ENCODE measurements around the gene BNC2.

The BNC2 gene

DNA sequence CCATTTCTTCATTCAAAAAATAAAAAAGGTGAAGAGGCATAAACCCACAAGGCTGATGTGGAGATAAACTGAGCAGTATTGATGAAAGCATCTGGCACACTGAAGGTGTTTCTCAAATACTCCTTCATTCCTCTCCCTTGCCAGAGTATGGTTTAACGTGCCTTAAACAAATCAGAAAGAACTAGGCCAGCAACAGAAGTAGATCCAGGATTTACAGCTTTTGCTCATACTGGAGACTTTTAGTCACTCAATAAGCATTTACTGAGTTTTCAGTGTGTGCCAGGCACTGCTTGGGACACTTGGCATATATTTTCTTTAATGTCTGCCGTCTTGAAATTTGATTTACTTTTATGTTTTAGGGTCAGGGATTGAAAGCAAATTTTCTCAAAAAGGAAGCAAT, 53.0 kb downstream of the BNC2 start:
- TF ChIP-seq ZNF404 (tag by site-specific recombination; IDR thresholded peaks at IDR 0.05) (no peak), ZNF121 (tag by site-specific recombination; IDR thresholded peaks at IDR 0.05) (no peak), HOXD13 (CRISPR knock-in tag; IDR thresholded peaks at IDR 0.05; ENCODE audit: borderline replicate concordance) (no peak), ZNF544 (tag by site-specific recombination; IDR thresholded peaks at IDR 0.05) (no peak), MEIS1 (CRISPR knock-in tag; IDR thresholded peaks at IDR 0.05; ENCODE audit: borderline replicate concordance) (no peak), SCRT1 (tag by site-specific recombination; IDR thresholded peaks at IDR 0.05; ENCODE audit: borderline replicate concordance) (no peak), ZNF350 (tag by site-specific recombination; IDR thresholded peaks at IDR 0.05) (no peak), ZNF830 (tag by site-specific recombination; IDR thresholded peaks at IDR 0.05; ENCODE audit: low read depth) (no peak), KLF10 (tag by site-specific recombination; IDR thresholded peaks at IDR 0.05) (no peak)
- TF ChIP-seq, protein P1, sequence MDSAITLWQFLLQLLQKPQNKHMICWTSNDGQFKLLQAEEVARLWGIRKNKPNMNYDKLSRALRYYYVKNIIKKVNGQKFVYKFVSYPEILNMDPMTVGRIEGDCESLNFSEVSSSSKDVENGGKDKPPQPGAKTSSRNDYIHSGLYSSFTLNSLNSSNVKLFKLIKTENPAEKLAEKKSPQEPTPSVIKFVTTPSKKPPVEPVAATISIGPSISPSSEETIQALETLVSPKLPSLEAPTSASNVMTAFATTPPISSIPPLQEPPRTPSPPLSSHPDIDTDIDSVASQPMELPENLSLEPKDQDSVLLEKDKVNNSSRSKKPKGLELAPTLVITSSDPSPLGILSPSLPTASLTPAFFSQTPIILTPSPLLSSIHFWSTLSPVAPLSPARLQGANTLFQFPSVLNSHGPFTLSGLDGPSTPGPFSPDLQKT (IDR thresholded peaks at IDR 0.05; ENCODE audit: borderline replicate concordance, low read depth, low read length), result no peak
- TF ChIP-seq, protein P2, sequence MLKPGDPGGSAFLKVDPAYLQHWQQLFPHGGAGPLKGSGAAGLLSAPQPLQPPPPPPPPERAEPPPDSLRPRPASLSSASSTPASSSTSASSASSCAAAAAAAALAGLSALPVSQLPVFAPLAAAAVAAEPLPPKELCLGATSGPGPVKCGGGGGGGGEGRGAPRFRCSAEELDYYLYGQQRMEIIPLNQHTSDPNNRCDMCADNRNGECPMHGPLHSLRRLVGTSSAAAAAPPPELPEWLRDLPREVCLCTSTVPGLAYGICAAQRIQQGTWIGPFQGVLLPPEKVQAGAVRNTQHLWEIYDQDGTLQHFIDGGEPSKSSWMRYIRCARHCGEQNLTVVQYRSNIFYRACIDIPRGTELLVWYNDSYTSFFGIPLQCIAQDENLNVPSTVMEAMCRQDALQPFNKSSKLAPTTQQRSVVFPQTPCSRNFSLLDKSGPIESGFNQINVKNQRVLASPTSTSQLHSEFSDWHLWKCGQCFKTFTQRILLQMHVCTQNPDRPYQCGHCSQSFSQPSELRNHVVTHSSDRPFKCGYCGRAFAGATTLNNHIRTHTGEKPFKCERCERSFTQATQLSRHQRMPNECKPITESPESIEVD (tag by site-specific recombination; IDR thresholded peaks at IDR 0.05), result no peak
- TF ChIP-seq, protein P3, sequence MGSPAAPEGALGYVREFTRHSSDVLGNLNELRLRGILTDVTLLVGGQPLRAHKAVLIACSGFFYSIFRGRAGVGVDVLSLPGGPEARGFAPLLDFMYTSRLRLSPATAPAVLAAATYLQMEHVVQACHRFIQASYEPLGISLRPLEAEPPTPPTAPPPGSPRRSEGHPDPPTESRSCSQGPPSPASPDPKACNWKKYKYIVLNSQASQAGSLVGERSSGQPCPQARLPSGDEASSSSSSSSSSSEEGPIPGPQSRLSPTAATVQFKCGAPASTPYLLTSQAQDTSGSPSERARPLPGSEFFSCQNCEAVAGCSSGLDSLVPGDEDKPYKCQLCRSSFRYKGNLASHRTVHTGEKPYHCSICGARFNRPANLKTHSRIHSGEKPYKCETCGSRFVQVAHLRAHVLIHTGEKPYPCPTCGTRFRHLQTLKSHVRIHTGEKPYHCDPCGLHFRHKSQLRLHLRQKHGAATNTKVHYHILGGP (tag by site-specific recombination; IDR thresholded peaks at IDR 0.05), result no peak
- TF ChIP-seq, protein P4, sequence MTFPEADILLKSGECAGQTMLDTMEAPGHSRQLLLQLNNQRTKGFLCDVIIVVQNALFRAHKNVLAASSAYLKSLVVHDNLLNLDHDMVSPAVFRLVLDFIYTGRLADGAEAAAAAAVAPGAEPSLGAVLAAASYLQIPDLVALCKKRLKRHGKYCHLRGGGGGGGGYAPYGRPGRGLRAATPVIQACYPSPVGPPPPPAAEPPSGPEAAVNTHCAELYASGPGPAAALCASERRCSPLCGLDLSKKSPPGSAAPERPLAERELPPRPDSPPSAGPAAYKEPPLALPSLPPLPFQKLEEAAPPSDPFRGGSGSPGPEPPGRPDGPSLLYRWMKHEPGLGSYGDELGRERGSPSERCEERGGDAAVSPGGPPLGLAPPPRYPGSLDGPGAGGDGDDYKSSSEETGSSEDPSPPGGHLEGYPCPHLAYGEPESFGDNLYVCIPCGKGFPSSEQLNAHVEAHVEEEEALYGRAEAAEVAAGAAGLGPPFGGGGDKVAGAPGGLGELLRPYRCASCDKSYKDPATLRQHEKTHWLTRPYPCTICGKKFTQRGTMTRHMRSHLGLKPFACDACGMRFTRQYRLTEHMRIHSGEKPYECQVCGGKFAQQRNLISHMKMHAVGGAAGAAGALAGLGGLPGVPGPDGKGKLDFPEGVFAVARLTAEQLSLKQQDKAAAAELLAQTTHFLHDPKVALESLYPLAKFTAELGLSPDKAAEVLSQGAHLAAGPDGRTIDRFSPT (tag by site-specific recombination; IDR thresholded peaks at IDR 0.05), result no peak
- TF ChIP-seq, protein P5, sequence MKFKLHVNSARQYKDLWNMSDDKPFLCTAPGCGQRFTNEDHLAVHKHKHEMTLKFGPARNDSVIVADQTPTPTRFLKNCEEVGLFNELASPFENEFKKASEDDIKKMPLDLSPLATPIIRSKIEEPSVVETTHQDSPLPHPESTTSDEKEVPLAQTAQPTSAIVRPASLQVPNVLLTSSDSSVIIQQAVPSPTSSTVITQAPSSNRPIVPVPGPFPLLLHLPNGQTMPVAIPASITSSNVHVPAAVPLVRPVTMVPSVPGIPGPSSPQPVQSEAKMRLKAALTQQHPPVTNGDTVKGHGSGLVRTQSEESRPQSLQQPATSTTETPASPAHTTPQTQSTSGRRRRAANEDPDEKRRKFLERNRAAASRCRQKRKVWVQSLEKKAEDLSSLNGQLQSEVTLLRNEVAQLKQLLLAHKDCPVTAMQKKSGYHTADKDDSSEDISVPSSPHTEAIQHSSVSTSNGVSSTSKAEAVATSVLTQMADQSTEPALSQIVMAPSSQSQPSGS (tag by site-specific recombination; IDR thresholded peaks at IDR 0.05; ENCODE audit: low read depth), result no peak
- TF ChIP-seq, protein P6, sequence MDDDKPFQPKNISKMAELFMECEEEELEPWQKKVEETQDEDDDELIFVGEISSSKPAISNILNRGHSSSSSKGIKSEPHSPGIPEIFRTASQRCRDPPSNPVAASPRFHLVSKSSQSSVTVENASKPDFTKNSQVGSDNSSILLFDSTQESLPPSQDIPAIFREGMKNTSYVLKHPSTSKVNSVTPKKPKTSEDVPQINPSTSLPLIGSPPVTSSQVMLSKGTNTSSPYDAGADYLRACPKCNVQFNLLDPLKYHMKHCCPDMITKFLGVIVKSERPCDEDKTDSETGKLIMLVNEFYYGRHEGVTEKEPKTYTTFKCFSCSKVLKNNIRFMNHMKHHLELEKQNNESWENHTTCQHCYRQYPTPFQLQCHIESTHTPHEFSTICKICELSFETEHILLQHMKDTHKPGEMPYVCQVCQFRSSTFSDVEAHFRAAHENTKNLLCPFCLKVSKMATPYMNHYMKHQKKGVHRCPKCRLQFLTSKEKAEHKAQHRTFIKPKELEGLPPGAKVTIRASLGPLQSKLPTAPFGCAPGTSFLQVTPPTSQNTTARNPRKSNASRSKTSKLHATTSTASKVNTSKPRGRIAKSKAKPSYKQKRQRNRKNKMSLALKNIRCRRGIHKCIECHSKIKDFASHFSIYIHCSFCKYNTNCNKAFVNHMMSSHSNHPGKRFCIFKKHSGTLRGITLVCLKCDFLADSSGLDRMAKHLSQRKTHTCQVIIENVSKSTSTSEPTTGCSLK (tag by site-specific recombination; IDR thresholded peaks at IDR 0.05), result no peak
- CTCF ChIA-PET, result no interaction called here
- Histone ChIP-seq H3K9me3 (ENCODE audit: control insufficient read depth, insufficient read depth, low read depth, low read length) (no peaks in the 10 kb centered on the region), H3K36me3 (ENCODE audit: control insufficient read depth in 2 of 2, insufficient read depth in 1 of 2, low read length in 2 of 2) (no peaks in the 10 kb centered on the region), H3K4me1 (ENCODE audit: control insufficient read depth, insufficient read depth, low read length) (no peaks in the 10 kb centered on the region), H3K4me3 (ENCODE audit: low read depth, low read length) (no peak overlapping the region), H3K27ac (ENCODE audit: extremely low read depth, low read depth, low read length) (no peak overlapping the region)
- POLR2A ChIA-PET, result no interaction called here

DNA sequence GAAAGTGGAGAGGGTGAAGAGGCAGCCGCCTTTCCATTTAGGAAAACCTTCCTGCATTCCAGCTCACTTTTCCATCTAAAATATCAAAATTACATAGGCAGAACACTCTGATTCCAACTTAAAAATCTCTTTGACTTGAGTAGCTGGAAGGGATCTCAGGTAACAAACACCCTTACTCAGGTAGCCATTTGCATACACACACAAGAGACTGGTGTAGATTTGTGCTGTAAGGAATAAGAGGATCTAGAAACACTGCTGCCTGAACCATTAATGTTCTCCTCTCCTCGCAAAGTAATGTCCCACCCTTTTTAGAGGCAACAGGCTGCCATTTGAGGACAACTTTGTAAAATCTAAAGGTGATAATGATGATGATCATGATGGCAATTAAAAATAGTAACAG, 53.5 kb downstream of the BNC2 start:
- Histone ChIP-seq H3K36me3 (ENCODE audit: control insufficient read depth in 2 of 2, insufficient read depth in 1 of 2, low read length in 2 of 2) (no peaks in the 10 kb centered on the region), H3K9me3 (ENCODE audit: control insufficient read depth, insufficient read depth, low read depth, low read length) (no peaks in the 10 kb centered on the region), H3K4me3 (ENCODE audit: low read depth, low read length) (no peak overlapping the region), H3K27ac (ENCODE audit: extremely low read depth, low read depth, low read length) (no peak overlapping the region), H3K4me1 (ENCODE audit: control insufficient read depth, insufficient read depth, low read length) (no peaks in the 10 kb centered on the region)
- ChIA-PET POLR2A (no interaction called here), CTCF (no interaction called here)
- TF ChIP-seq ZNF266 (tag by site-specific recombination; IDR thresholded peaks at IDR 0.05; ENCODE audit: low read depth) (no peak), ZBTB17 (tag by site-specific recombination; IDR thresholded peaks at IDR 0.05) (no peak), ZNF785 (tag by site-specific recombination; IDR thresholded peaks at IDR 0.05) (no peak), ZFP69B (tag by site-specific recombination; IDR thresholded peaks at IDR 0.05) (no peak), ZNF423 (tag by site-specific recombination; IDR thresholded peaks at IDR 0.05) (no peak), ZNF596 (tag by site-specific recombination; IDR thresholded peaks at IDR 0.05) (no peak), ZNF843 (tag by site-specific recombination; IDR thresholded peaks at IDR 0.05) (no peak), ZXDB (tag by site-specific recombination; IDR thresholded peaks at IDR 0.05) (no peak), ZNF660 (tag by site-specific recombination; IDR thresholded peaks at IDR 0.05) (no peak)
- TF ChIP-seq, protein P4 (tag by site-specific recombination; IDR thresholded peaks at IDR 0.05), result no peak

Data from HEK293 (cell line).